Left kidney (tissue), 2 donors: ENCODE data around the gene FRMD4A. TPM values are rescaled to one million over a fixed set of nuclear protein-coding genes. Genes with fewer than 3 reads are reported as not detected.

Experiments
- DNase-seq: peaks from one replicate; pipeline ENCODE4 v3.0.0-alpha.2; 2013
- polyA plus RNA-seq: library from polyadenylated mRNA; unstranded; fragments of 120-200 nt; gene quantifications from one replicate; pipeline ENCODE4 v1.2.1, GENCODE V29; 2013; ENCODE audit not compliant: insufficient read length

FRMD4A gene
- polyA plus RNA-seq, 1 donor, result 85.8 TPM

- no peak for DNase-seq
These were observed 572.4 kb downstream of the FRMD4A start for GRCh38 chr10:13758312-13758711.

- no peak for DNase-seq
These were observed 576.4 kb downstream of the FRMD4A start for GRCh38 chr10:13754277-13754676.

- DNase-seq, result no peak
These were observed 579.4 kb downstream of the FRMD4A start for GRCh38 chr10:13751191-13751764.

- DNase-seq, result no peak
These were observed 580.2 kb downstream of the FRMD4A start for GRCh38 chr10:13750299-13751190.

- DNase-seq, result no peak
These were observed 585.5 kb downstream of the FRMD4A start for GRCh38 chr10:13745271-13745670.

- no peak for DNase-seq
These were observed 586.8 kb downstream of the FRMD4A start for GRCh38 chr10:13743963-13744362.

GRCh38 chr10:13743101-13743693, 587.5 kb downstream of the FRMD4A start:
- DNase-seq, result no peak

GRCh38 chr10:13741438-13741837, 589.3 kb downstream of the FRMD4A start:
- DNase-seq, result no peak

- no peak for DNase-seq
These were observed 590.3 kb downstream of the FRMD4A start for GRCh38 chr10:13740461-13740860.

GRCh38 chr10:13739183-13739582, 591.5 kb downstream of the FRMD4A start:
- no peak for DNase-seq

GRCh38 chr10:13736506-13736905, 594.2 kb downstream of the FRMD4A start:
- DNase-seq, result no peak

GRCh38 chr10:13734151-13734550, 596.6 kb downstream of the FRMD4A start:
- DNase-seq, result no peak

GRCh38 chr10:13733071-13733470, 597.7 kb downstream of the FRMD4A start:
- DNase-seq, result no peak

- DNase-seq, result no peak
These were observed 598.3 kb downstream of the FRMD4A start for GRCh38 chr10:13732465-13732881.

- DNase-seq, result no peak
These were observed 598.9 kb downstream of the FRMD4A start for GRCh38 chr10:13731799-13732198.

GRCh38 chr10:13730956-13731355, 599.8 kb downstream of the FRMD4A start:
- DNase-seq, result no peak

GRCh38 chr10:13730306-13730652, 600.4 kb downstream of the FRMD4A start:
- DNase-seq, result no peak

GRCh38 chr10:13729586-13730305, 601.0 kb downstream of the FRMD4A start:
- DNase-seq, result no peak

GRCh38 chr10:13728898-13729535, 601.7 kb downstream of the FRMD4A start:
- no peak for DNase-seq

- DNase-seq, result no peak
These were observed 605.1 kb downstream of the FRMD4A start for GRCh38 chr10:13725594-13725993.

GRCh38 chr10:13724484-13724883, 606.2 kb downstream of the FRMD4A start:
- no peak for DNase-seq
